ENCODE measurements around the gene BCR. TPM values are rescaled to one million over a fixed set of nuclear protein-coding genes. Genes with fewer than 3 reads are reported as not detected.
A peak's percentile ranks its signal among the peaks of the same experiment; 100 is the strongest.

Gene BCR
- total RNA-seq, 2 donors from 2014 or later, result 43.3 to 50.3 TPM

- Mint-ChIP-seq H3K9me3 (no peaks in the 10 kb centered on the region), H3K4me1 (peaks cover 24% of the 10 kb centered on the region), H3K4me3 (no peak overlapping the region), H3K36me3 (ENCODE audit: low read depth) (peaks cover 39% of the 10 kb centered on the region), H3K27me3 (no peaks in the 10 kb centered on the region), H3K27ac (peak overlapping the region; percentile 42)
- no peak for ATAC-seq (replicated peaks)
These were observed 27.6 kb downstream of the BCR start for GRCh38 chr22:23207729-23208393.

DNA sequence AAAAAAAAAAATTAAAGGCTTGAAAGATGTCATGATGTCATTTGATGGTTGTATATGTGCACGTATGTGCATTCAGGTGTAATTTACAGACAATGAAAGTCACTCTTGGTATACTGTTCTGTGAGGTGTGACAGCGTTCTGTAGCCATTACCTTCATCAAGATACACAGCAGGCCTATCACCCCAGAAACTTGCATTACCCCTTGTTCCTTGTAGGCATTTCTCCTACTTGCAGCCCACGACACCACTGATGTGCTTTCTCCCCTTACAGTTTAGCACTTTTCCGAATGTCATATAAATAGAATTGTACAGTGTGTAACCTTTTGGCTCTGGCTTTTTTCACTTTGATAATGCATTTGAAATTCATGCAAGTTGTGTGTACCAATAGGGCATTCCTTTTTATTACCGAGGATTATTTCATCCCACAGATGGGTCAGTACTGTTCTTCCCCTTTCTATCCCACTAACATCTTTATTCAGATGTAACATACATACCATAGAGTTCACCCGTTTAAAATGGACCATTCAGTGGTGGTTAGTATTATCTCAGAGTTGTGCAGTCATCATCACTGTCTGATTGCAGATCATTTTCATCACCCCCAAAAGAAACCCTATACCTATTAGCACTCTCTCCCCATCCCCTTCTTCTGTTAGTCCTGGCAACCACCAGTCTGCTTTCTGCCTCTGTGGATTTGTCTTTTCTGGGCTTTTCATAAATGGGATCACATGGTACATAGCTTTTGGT, 30.3 kb downstream of the BCR start:
- Mint-ChIP-seq H3K4me1 (peaks cover 37% of the 10 kb centered on the region), H3K36me3 (ENCODE audit: low read depth) (peaks cover 21% of the 10 kb centered on the region), H3K4me3 (no peak overlapping the region), H3K27ac (peak overlapping the region; percentile 14), H3K9me3 (no peaks in the 10 kb centered on the region), H3K27me3 (no peaks in the 10 kb centered on the region)
- ATAC-seq (replicated peaks), result no peak

GRCh38 chr22:23211622-23212021, 31.3 kb downstream of the BCR start:
- no peak for ATAC-seq (replicated peaks)
- Mint-ChIP-seq H3K9me3 (no peaks in the 10 kb centered on the region), H3K27ac (peak overlapping the region; percentile 89), H3K27me3 (no peaks in the 10 kb centered on the region), H3K36me3 (ENCODE audit: low read depth) (peaks cover 14% of the 10 kb centered on the region), H3K4me3 (no peak overlapping the region), H3K4me1 (peaks cover 44% of the 10 kb centered on the region)

DNA sequence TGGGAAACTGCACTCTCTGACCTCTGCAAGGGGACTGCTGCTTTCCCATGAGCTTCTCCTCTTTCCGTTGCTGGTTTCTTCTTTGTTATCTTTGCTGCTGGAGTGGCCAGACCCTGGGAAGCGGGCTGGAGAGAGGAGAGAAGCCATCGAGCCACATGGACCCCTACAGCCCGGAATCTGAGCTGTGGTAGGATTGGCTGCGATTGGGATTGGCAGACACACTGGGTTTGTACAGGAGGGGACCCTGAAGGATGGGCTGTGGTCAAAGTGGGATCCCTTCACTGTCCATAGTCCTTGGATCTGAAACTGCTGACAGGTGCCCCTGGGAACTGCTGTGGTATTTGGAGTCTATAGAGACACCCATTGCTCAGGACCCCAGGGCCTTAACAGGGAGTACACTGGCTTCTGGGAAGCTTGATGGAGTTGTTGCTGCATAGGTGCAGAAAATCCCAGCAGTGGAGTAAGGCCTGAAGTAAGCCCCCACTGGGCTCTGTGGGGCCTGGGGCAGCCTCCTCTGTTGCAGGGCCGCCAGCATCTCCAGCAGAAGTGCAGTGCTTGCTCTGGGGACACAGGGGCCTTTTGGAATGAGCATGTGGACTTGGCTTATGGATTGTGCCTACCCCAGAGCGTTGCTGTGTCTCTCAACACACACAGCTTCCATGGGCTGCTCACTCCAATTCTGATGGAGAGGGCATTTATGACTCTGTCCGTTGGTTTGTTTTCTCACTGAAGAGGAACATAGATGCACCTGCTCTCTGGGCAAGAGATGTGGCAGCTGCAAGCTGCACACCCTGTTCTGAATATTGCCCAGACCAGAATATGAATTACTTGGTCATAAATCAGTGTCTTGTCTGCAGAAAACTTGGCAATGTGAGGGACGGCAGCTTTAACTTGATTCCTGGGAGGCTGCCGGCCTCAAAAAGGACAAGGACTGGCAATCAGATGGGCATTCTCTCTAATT, 32.0 kb downstream of the BCR start:
- Mint-ChIP-seq H3K36me3 (ENCODE audit: low read depth) (peaks cover 7% of the 10 kb centered on the region), H3K4me3 (no peak overlapping the region), H3K27ac (peak overlapping the region; percentile 89), H3K4me1 (peaks cover 44% of the 10 kb centered on the region), H3K27me3 (no peaks in the 10 kb centered on the region), H3K9me3 (no peaks in the 10 kb centered on the region)
- no peak for ATAC-seq (replicated peaks)

- Mint-ChIP-seq H3K36me3 (ENCODE audit: low read depth) (peaks cover 5% of the 10 kb centered on the region), H3K27ac (peak overlapping the region; percentile 87), H3K4me3 (no peak overlapping the region), H3K9me3 (no peaks in the 10 kb centered on the region), H3K4me1 (peaks cover 46% of the 10 kb centered on the region), H3K27me3 (no peaks in the 10 kb centered on the region)
- no peak for ATAC-seq (replicated peaks)
These were observed 32.8 kb downstream of the BCR start for GRCh38 chr22:23213022-23213555.

DNA sequence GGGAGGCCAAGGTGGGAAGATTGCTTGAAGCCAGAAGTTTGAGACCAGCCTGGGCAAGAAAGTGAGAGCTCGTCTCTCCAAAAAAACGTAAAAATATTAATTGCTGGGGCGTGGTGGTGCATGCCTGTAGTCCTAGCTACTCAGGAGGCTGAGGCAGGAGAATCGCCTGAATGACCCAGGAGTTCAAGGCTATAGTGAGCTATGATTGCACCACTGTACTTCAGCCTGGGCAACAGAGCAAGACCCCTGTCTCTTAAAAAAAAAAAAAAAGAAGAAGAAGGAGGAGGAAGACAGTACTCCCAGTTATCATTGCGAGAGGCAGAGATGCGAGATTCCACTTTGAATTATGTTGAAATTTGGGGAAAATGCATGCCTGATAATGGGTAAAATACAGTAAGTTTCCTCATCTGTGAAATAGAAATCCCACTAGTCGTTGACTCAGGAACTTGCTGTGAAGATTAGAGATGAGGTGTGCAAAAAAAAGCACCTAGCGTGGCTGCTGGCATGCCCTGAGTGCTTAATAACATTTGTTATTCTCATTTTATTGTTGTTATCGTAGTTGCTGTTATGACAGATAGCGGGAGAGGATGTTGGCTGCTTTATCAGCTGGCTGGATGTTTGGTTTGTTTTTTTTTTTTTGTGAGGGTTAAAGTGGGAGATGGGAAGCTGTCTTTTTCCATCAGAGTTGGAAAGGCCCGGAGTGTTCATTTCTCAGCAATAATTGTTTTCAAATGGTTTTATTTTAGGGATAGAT, 33.4 kb downstream of the BCR start:
- no peaks in the 10 kb centered on the region for H3K27me3 Mint-ChIP-seq
- H3K4me3 Mint-ChIP-seq, result peak overlapping the region; percentile 28
- ATAC-seq (replicated peaks), result no peak
- no peaks in the 10 kb centered on the region for H3K9me3 Mint-ChIP-seq
- H3K27ac Mint-ChIP-seq, result peak overlapping the region; percentile 87
- H3K36me3 Mint-ChIP-seq (ENCODE audit: low read depth), result peaks cover 5% of the 10 kb centered on the region
- H3K4me1 Mint-ChIP-seq, result peaks cover 53% of the 10 kb centered on the region

- peaks cover 5% of the 10 kb centered on the region for H3K36me3 Mint-ChIP-seq (ENCODE audit: low read depth)
- ATAC-seq (replicated peaks), result no peak
- no peaks in the 10 kb centered on the region for H3K27me3 Mint-ChIP-seq
- peak overlapping the region; percentile 28 for H3K4me3 Mint-ChIP-seq
- no peaks in the 10 kb centered on the region for H3K9me3 Mint-ChIP-seq
- H3K4me1 Mint-ChIP-seq, result peaks cover 55% of the 10 kb centered on the region
- H3K27ac Mint-ChIP-seq, result peak overlapping the region; percentile 87
These were observed 34.1 kb downstream of the BCR start for GRCh38 chr22:23214398-23214797.

- no peaks in the 10 kb centered on the region for H3K9me3 Mint-ChIP-seq
- H3K27ac Mint-ChIP-seq, result peak overlapping the region; percentile 94
- peaks cover 5% of the 10 kb centered on the region for H3K36me3 Mint-ChIP-seq (ENCODE audit: low read depth)
- no peaks in the 10 kb centered on the region for H3K27me3 Mint-ChIP-seq
- no peak for ATAC-seq (replicated peaks)
- H3K4me3 Mint-ChIP-seq, result peak overlapping the region; percentile 78
- H3K4me1 Mint-ChIP-seq, result peaks cover 63% of the 10 kb centered on the region
These were observed 35.3 kb downstream of the BCR start for GRCh38 chr22:23215294-23216241.

GRCh38 chr22:23216461-23217170, 36.3 kb downstream of the BCR start:
- Mint-ChIP-seq H3K4me3 (peak overlapping the region; percentile 78), H3K4me1 (peaks cover 69% of the 10 kb centered on the region), H3K27me3 (no peaks in the 10 kb centered on the region), H3K36me3 (ENCODE audit: low read depth) (peaks cover 5% of the 10 kb centered on the region), H3K27ac (peak overlapping the region; percentile 94), H3K9me3 (no peaks in the 10 kb centered on the region)
- ATAC-seq (replicated peaks), result peak; percentile 68

- ATAC-seq (replicated peaks), result no peak
- H3K4me3 Mint-ChIP-seq, result peak overlapping the region; percentile 78
- H3K27ac Mint-ChIP-seq, result peak overlapping the region; percentile 94
- H3K36me3 Mint-ChIP-seq (ENCODE audit: low read depth), result peaks cover 5% of the 10 kb centered on the region
- peaks cover 70% of the 10 kb centered on the region for H3K4me1 Mint-ChIP-seq
- no peaks in the 10 kb centered on the region for H3K9me3 Mint-ChIP-seq
- H3K27me3 Mint-ChIP-seq, result no peaks in the 10 kb centered on the region
These were observed 37.1 kb downstream of the BCR start for GRCh38 chr22:23217171-23218052.

DNA sequence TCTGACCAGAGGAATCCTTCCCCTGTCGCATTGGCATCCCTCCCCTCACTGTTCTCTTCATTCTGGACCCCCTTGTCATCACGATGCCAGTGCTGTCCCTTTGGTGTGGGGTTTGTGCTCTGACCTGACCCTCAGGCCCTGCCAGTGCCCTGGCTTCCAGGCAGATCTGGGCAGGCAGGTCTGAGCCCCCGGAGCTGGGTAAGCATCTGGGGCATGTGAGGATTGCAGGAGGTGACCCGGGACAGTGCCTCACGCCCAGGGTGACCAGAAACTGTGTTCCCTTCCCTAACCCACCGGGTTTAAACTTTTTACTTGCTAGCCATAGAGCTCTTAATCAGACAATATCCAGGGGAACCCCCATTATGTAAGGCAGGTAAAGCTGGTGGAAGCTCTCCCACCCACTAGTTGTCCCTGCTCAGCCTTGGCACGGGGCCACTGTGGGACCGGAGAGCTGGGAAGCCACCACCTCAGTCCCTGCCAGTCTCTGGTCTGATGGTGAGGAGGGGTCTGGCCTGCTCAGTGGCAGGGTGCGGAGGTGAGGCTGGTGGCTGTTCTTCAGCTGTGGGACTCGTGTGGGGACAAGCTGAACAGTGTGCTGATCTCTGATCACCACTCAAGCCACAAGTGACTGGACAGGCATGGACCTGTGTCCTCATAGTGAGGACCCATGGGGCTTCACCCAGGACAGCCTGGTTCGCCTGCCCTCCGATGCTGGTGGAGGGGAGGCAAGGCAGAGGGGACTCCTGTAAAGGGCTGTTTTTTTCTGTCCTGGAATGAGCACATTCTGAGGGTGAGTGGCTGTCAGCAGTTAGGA, 38.0 kb downstream of the BCR start:
- Mint-ChIP-seq H3K4me1 (peaks cover 73% of the 10 kb centered on the region), H3K36me3 (ENCODE audit: low read depth) (peaks cover 5% of the 10 kb centered on the region), H3K4me3 (peak overlapping the region; percentile 78), H3K27me3 (no peaks in the 10 kb centered on the region), H3K9me3 (no peaks in the 10 kb centered on the region), H3K27ac (peak overlapping the region; percentile 87)
- ATAC-seq (replicated peaks), result no peak

All from activated T-helper 17 cell treated with anti-CD3 and anti-CD28 coated beads, Interleukin-2, amount 50 U/mL, for 72 hours (primary cell).